GM12864 (cell line): ENCODE results near the gene BCL11B.

Source experiments
- DNase-seq: peaks from one replicate; pipeline ENCODE4 v3.0.0-alpha.2; 2011; ENCODE audit warnings: low read depth
- H3K4me3 ChIP-seq: 2 replicates; pipeline ENCODE4 v1.5.1; 2011; ENCODE audit warnings: mild to moderate bottlenecking, low read depth, low read length, control low read depth
- CTCF ChIP-seq: IDR thresholded peaks from 2 replicates; pipeline ENCODE4 v1.5.1; 2011; ENCODE audit warnings: low read depth, mild to moderate bottlenecking, moderate library complexity, low read length, control low read depth, inconsistent platforms; ENCODE audit errors: missing control alignments

Gene BCL11B

GRCh38 chr14:99273766-99274345, 1.9 kb upstream of the BCL11B start:
- no peak overlapping the region for H3K4me3 ChIP-seq
- no peak for TF ChIP-seq CTCF
- DNase-seq = no peak

GRCh38 chr14:99272899-99273765, 1.1 kb upstream of the BCL11B start:
- DNase-seq = no peak
- TF ChIP-seq CTCF = no peak
- no peak overlapping the region for H3K4me3 ChIP-seq

GRCh38 chr14:99272632-99272898, 568 bp upstream of the BCL11B start:
- H3K4me3 ChIP-seq = no peak overlapping the region
- DNase-seq = no peak
- no peak for TF ChIP-seq CTCF

GRCh38 chr14:99271221-99271941, 616 bp downstream of the BCL11B start:
- H3K4me3 ChIP-seq = peak overlapping the region; percentile 42

GRCh38 chr14:99270458-99271220, 1.4 kb downstream of the BCL11B start:
- no peak overlapping the region for H3K4me3 ChIP-seq
- no peak for TF ChIP-seq CTCF
- DNase-seq = no peak

More at GRCh38 chr14:99271221-99271941, 616 bp downstream of the BCL11B start:
- no peak for DNase-seq
- TF ChIP-seq CTCF = no peak

GRCh38 chr14:99268810-99269707, 2.9 kb downstream of the BCL11B start:
- DNase-seq = no peak
- no peak overlapping the region for H3K4me3 ChIP-seq
- no peak for TF ChIP-seq CTCF
